GM19023 (cell line): ENCODE measurements around the gene FOXK2.
A peak's percentile ranks its signal among the peaks of the same experiment; 100 is the strongest.
"Not testable (repeated sequence)": the region's sequence is repeated elsewhere in the genome, so short reads cannot be mapped to it uniquely, and the experiment has no call there.

Experiments used
- ATAC-seq: cut with Tn5 transposase; IDR thresholded peaks from one replicate; pipeline ENCODE4 v1.9.1; 2021; ENCODE audit warnings: mild to moderate bottlenecking, moderate library complexity; ENCODE audit not compliant: unreplicated experiment

Gene FOXK2

GRCh38 chr17:82494236-82495055, 25.1 kb upstream of the FOXK2 start:
- peak; percentile 54 for ATAC-seq

DNA sequence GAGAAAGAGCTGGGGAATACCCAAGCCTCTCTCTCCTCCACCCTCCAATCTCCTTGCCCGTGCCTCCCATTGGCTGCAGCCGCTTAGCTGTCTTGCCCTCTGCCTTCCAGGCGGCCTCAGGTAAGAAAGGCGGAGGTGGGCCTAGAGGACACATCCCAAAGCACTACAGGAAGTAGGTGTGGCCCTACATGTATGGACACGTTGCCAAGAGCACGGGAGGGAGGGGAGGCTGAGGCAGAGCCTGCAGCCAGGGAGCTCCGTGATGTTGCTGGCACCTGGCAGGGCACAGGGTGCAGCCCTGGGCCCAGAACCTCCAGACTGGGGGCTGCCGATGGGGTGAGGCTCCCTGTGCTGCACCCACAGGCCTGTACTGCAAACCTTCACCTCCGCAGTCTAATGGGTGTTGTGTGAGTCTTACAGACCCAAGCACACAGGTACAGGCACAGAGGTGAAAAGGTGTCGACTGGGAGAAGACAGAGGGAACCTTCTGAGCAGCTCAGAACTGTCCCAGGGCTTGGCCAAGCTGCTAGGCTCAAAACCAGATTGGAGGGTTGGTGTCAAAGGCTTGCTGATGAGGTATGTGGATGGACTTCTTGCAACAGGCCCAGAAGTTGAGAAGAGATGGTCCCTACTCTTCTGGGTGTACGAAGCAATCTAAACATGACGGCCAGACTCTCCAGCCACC, 23.5 kb upstream of the FOXK2 start:
- no peak for ATAC-seq

GRCh38 chr17:82496529-82497434, 22.8 kb upstream of the FOXK2 start:
- ATAC-seq: peak; percentile 56

GRCh38 chr17:82497483-82498405, 21.8 kb upstream of the FOXK2 start:
- ATAC-seq: peak; percentile 3

DNA sequence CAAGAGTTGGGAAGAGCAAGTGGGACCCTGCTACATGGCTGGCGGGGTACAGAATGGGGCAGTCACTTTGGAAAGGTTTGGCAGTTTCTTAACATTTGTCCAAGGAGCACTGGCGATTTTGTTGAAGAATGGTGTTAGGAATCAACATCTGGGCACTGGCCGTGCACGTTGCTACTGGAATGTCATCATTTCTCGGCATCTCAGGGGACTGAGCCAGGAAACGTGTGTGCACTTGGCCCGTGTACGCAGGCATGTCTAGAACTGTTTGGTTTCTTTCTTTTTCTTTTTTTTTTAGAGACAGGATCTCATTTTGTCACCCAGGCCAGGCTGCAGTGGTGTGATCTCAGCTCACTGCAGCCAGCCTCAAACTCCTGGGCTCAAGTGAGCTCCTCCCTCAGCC, 17.3 kb upstream of the FOXK2 start:
- no peak for ATAC-seq

DNA sequence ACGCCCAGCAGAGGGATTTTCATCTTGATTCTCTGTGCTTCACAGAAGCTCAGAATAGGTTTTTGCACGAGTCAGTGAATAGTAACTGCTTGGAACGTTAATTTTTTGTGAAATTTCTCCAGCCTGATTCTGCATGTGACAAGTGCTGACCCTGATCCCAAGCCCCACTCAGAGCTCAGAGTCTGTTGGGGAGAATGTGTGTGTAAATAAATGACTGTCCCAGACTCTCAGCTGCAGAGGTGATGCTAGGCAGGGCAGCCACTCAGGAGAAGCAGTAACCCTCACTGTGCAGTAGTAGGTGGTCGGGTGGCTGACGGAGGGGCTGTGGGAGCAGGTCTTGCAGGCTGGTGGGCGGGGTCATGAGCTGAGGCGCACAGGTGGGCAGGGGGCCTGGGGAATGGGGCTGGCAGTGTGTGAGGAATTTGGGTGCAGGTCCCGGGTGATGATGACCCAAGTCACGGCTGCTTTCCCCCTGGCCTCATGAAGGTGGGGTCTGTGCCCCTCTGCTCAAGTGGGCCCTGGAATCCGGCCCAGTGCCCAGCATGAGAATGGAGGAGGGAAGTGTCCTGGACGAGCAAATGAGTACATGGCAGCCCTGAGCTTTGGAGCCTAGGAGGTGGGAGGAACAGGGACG, 16.3 kb upstream of the FOXK2 start:
- no peak for ATAC-seq

DNA sequence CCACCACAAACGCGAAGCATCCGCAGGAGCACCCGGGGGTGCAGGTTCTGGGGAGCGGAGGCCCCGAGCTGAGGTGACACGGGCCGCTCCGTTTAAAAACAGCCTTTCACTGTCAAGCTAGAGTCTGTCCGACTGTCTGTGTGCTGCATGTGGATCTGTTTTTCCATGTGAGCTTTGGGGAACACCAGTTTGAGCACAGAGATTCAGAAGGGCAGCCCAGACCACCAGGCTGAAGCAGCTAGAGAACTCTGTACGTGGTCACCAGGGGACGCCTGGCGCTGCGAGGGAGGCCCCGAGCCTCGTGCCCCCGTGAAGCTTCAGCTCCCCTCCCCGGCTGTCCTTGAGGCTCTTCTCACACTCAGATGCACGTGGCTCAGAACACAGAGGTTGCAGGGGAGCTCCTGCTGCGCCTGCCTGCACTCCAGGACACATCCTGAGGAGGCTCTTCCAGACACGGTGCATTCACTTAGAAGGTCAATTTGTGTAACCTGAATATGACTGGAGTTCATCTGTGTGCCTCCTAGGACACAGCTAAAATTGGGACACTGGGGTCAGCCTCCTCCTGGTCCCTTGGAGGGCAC, 15.7 kb upstream of the FOXK2 start:
- no peak for ATAC-seq

GRCh38 chr17:82505296-82505695, 14.2 kb upstream of the FOXK2 start:
- ATAC-seq: no peak

DNA sequence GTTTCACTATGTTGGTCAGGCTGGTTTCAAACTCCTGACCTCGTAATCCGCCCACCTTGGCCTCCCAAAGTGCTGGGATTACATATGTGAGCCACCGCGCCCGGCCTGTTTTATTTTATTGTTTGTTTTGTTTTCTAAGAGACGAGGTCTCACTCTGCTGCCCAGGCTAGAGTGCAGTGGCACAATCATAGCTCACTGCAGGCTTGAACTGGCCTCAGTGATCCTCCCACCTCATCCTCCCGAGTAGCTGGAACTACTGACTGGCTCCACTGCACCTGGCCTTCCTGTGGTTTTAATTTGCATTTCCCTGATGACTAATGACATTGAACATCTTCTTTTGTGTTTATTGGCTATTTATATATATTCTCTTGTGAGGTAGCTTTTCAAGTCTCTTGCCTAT, 13.1 kb upstream of the FOXK2 start:
- ATAC-seq: peak; percentile 70

- ATAC-seq: no peak
Measured at GRCh38 chr17:82507631-82508175, 11.8 kb upstream of the FOXK2 start.

- ATAC-seq: not testable (repeated sequence)
Measured at GRCh38 chr17:82511642-82512041, 7.9 kb upstream of the FOXK2 start.

DNA sequence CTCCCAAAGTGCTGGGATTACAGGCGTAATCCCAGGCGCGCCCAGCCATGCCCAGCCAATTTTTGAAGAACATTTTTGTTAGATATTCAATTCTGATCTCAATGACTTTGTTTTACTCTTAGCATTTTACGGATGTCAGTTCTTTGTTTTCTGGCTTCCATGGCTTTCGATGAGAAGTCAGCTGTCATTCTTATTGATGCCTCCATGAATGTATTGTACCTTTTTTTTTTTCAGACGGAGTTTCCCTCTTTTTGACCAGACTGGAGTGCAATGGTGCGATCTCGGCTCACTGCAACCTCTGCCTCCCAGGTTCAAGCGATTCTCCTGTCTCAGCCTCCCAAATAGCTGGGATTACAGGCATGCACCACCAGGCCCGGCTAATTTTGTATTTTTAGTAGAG, 5.7 kb upstream of the FOXK2 start:
- ATAC-seq: not testable (repeated sequence)

DNA sequence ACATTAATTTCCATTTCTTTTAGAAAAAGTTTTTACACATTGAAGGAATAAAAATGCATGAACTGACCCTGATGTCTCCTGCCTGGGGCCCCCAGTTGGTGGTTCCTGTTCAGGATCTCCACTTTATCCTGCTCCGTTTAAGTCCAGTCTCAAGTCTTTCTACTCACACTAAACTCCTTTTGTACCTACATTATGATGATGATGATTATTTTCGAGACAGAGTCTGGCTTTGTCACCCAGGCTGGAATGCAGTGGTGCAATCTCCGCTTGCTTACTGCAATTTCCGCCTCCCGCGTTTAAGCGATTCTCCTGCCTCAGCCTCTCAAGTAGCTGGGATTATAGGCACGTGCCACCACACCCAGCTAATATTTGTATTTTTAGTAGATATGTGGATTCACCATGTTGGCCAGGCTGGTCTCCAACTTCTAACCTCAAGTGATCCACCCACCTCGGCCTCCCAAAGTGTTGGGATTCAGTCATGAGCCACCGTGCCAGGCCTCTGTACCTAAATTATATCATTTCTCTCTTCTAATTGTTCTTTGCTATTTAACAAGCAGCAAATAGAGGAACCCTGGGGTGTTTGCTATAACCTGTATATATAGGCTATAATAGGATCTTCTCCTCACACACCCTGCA, 2.2 kb upstream of the FOXK2 start:
- ATAC-seq: no peak

DNA sequence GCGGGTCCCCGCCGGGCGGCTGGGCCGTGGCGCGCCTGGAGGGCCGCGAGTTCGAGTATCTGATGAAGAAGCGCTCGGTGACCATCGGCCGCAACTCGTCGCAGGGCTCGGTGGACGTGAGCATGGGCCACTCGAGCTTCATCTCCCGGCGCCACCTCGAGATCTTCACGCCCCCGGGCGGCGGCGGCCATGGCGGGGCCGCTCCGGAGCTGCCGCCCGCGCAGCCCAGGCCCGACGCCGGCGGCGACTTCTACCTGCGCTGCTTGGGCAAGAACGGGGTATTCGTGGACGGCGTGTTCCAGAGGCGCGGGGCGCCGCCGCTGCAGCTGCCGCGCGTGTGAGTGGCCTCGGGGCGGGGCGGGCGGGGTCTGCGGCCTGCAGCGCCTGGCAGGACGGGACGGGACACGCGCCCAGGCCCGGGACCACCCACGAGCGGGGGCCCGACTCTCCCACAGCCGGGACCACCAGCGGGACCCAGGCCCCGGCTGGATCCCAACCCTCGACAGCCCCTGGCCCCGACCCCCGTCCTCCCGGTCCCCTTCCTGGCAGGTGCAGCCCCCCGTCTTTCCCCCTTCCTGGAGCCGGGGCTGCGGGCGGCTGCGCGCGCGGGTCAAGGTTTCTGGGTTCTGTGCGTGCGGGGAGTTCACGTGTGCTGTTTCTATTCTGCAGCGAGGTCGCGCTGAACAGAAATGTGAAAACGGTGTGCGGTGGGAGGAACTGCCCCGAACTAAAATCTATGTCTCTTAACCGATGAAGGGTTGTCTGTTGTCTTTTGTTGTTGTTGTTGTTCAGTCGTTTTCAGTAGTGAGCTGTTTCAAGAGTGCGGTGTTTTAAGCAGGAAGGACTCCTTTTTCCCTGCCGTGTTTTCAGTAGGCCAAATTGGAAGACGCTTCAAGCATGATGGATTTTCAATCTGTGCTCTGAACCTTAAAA, 705 bp downstream of the FOXK2 start:
- ATAC-seq: peak; percentile 12

GRCh38 chr17:82524540-82524939, 5.0 kb downstream of the FOXK2 start:
- no peak for ATAC-seq

GRCh38 chr17:82525712-82526111, 6.2 kb downstream of the FOXK2 start:
- ATAC-seq: no peak

DNA sequence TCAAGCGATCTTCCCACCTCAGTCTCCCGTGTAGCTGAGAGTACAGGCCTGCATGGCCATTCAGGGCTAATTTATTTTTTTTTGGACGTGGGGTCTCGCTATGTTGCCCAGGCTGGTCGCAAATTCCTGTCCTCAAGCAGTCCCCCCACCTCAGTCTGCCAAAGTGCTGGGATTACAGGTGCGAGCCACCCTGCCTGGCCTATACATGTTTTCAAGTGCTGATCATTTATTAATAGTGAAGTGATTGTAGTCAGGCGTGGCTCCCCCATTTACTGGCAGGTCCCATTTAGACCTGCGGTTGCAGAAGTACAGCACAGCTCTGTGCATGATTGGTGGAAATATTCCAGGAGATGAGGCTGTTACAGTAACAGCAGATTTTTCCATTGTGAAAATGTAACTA, 8.4 kb downstream of the FOXK2 start:
- ATAC-seq: no peak
